Measurements from ENCODE around the gene IQSEC2.

DNA sequence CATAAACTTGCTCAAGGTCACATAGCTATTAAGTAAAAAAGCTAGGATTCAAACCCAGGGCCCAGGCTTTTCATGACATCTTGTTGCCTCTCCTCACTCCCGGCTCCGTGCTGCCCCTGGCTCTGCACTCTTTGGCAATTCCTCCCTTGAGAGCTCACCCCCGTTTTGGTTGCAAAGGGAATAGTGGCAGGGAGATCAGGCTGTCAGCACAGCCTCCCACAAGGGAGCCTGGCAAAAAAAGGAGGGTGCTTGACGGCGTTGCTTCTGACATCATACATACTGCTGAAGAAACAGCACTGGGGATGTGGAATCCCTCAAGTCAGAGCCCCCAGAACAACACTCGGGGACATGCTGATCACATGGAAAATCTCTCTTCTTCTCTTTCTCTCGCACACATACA, 20.5 kb downstream of the IQSEC2 start:
- TF ChIP-seq POLR2AphosphoS5 (IDR thresholded peaks at IDR 0.05), result no peak
- TF ChIP-seq, protein P1, sequence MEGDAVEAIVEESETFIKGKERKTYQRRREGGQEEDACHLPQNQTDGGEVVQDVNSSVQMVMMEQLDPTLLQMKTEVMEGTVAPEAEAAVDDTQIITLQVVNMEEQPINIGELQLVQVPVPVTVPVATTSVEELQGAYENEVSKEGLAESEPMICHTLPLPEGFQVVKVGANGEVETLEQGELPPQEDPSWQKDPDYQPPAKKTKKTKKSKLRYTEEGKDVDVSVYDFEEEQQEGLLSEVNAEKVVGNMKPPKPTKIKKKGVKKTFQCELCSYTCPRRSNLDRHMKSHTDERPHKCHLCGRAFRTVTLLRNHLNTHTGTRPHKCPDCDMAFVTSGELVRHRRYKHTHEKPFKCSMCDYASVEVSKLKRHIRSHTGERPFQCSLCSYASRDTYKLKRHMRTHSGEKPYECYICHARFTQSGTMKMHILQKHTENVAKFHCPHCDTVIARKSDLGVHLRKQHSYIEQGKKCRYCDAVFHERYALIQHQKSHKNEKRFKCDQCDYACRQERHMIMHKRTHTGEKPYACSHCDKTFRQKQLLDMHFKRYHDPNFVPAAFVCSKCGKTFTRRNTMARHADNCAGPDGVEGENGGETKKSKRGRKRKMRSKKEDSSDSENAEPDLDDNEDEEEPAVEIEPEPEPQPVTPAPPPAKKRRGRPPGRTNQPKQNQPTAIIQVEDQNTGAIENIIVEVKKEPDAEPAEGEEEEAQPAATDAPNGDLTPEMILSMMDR (IDR thresholded peaks at IDR 0.05), result no peak

Measured in stomach (tissue), 4 donors.